ENCODE results near the gene NRG4. TPM values are rescaled to one million over a fixed set of nuclear protein-coding genes. Genes with fewer than 3 reads are reported as not detected.
"Not testable (repeated sequence)": the region's sequence is repeated elsewhere in the genome, so short reads cannot be mapped to it uniquely, and the experiment has no call there.

Gene NRG4
- total and polyA plus RNA-seq, 2 experiments from 2014 or later, result 0.50 to 1.5 TPM

- TF ChIP-seq EZH2 (IDR thresholded peaks at IDR 0.05; ENCODE audit: borderline replicate concordance), result no peak
- TF ChIP-seq CTCF (IDR thresholded peaks at IDR 0.05; ENCODE audit: poor library complexity), result no peak
- TF ChIP-seq EZH2phosphoT487 (IDR thresholded peaks at IDR 0.05; ENCODE audit: low read depth, severe bottlenecking, unreplicated experiment), result no peak
- H3K4me3 ChIP-seq, result no peak overlapping the region
- H3K9me2 ChIP-seq (replicated peaks; ENCODE audit: insufficient read depth), result no peaks in the 10 kb centered on the region
- H3K27me3 ChIP-seq, result no peaks in the 10 kb centered on the region
- H3K4me1 ChIP-seq (ENCODE audit: insufficient read depth), result no peaks in the 10 kb centered on the region
- H4K20me1 ChIP-seq (ENCODE audit: insufficient read depth, poor library complexity, severe bottlenecking), result no peaks in the 10 kb centered on the region
- no peaks in the 10 kb centered on the region for H3K79me2 ChIP-seq
- H3K27ac ChIP-seq, result no peak overlapping the region
- H3K36me3 ChIP-seq (replicated peaks; ENCODE audit: insufficient read depth, low read depth), result no peaks in the 10 kb centered on the region
- H2AFZ ChIP-seq, result no peak overlapping the region
- H3K9me3 ChIP-seq (ENCODE audit: low read depth), result peaks cover 7% of the 10 kb centered on the region
- no peak overlapping the region for H3K4me2 ChIP-seq
- 78% methylated on average over 4 of the region's 4 CpGs for WGBS (ENCODE audit: low lambda C conversion rate, missing lambda C conversion rate)
- peak; percentile 16 for DNase-seq (ENCODE audit: low spot score)
Measured at GRCh38 chr15:76024021-76024768, 12.0 kb upstream of the NRG4 start.

- DNase-seq (ENCODE audit: low spot score); H3K36me3 ChIP-seq (replicated peaks; ENCODE audit: insufficient read depth, low read depth); H3K79me2 ChIP-seq; H2AFZ ChIP-seq; H3K27me3 ChIP-seq; H3K4me3 ChIP-seq; H3K4me1 ChIP-seq (ENCODE audit: insufficient read depth); H4K20me1 ChIP-seq (ENCODE audit: insufficient read depth, poor library complexity, severe bottlenecking); H3K27ac ChIP-seq; H3K9me3 ChIP-seq (ENCODE audit: low read depth); H3K9me2 ChIP-seq (replicated peaks; ENCODE audit: insufficient read depth); H3K4me2 ChIP-seq: not testable (repeated sequence)
- whole genome bisulfite sequencing (ENCODE audit: low lambda C conversion rate, missing lambda C conversion rate), result 99% methylated on average over 4 of the region's 4 CpGs
Measured at GRCh38 chr15:76013470-76013869, 1.2 kb upstream of the NRG4 start.

- no peak overlapping the region for H3K27ac ChIP-seq
- H3K9me3 ChIP-seq (ENCODE audit: low read depth), result no peaks in the 10 kb centered on the region
- 89% methylated on average over 2 of the region's 2 CpGs for WGBS (ENCODE audit: low lambda C conversion rate, missing lambda C conversion rate)
- no peak for DNase-seq (ENCODE audit: low spot score)
- H2AFZ ChIP-seq, result no peak overlapping the region
- no peaks in the 10 kb centered on the region for H3K36me3 ChIP-seq (replicated peaks; ENCODE audit: insufficient read depth, low read depth)
- no peaks in the 10 kb centered on the region for H4K20me1 ChIP-seq (ENCODE audit: insufficient read depth, poor library complexity, severe bottlenecking)
- H3K79me2 ChIP-seq, result no peaks in the 10 kb centered on the region
- no peaks in the 10 kb centered on the region for H3K27me3 ChIP-seq
- no peak overlapping the region for H3K4me3 ChIP-seq
- TF ChIP-seq CTCF (IDR thresholded peaks at IDR 0.05; ENCODE audit: poor library complexity) (no peak), EZH2phosphoT487 (IDR thresholded peaks at IDR 0.05; ENCODE audit: low read depth, severe bottlenecking, unreplicated experiment) (no peak), EZH2 (IDR thresholded peaks at IDR 0.05; ENCODE audit: borderline replicate concordance) (no peak)
- H3K9me2 ChIP-seq (replicated peaks; ENCODE audit: insufficient read depth), result no peaks in the 10 kb centered on the region
- no peaks in the 10 kb centered on the region for H3K4me1 ChIP-seq (ENCODE audit: insufficient read depth)
- no peak overlapping the region for H3K4me2 ChIP-seq
Measured at GRCh38 chr15:76010613-76011012, 1.6 kb downstream of the NRG4 start.

- Histone ChIP-seq H4K20me1 (ENCODE audit: insufficient read depth, poor library complexity, severe bottlenecking) (no peaks in the 10 kb centered on the region), H3K79me2 (no peaks in the 10 kb centered on the region), H2AFZ (no peak overlapping the region), H3K9me3 (ENCODE audit: low read depth) (no peaks in the 10 kb centered on the region), H3K4me2 (no peak overlapping the region), H3K4me3 (no peak overlapping the region), H3K27ac (no peak overlapping the region), H3K36me3 (replicated peaks; ENCODE audit: insufficient read depth, low read depth) (no peaks in the 10 kb centered on the region), H3K9me2 (replicated peaks; ENCODE audit: insufficient read depth) (no peaks in the 10 kb centered on the region), H3K27me3 (no peaks in the 10 kb centered on the region), H3K4me1 (ENCODE audit: insufficient read depth) (no peaks in the 10 kb centered on the region)
- DNase-seq (ENCODE audit: low spot score), result no peak
- WGBS (ENCODE audit: low lambda C conversion rate, missing lambda C conversion rate), result 42% methylated on average over 2 of the region's 2 CpGs
- TF ChIP-seq EZH2phosphoT487 (IDR thresholded peaks at IDR 0.05; ENCODE audit: low read depth, severe bottlenecking, unreplicated experiment), result no peak
- TF ChIP-seq CTCF (IDR thresholded peaks at IDR 0.05; ENCODE audit: poor library complexity), result no peak
- TF ChIP-seq EZH2 (IDR thresholded peaks at IDR 0.05; ENCODE audit: borderline replicate concordance), result no peak
Measured at GRCh38 chr15:76006136-76006778, 6.0 kb downstream of the NRG4 start.
